HepG2 (cell line): ENCODE data around the gene SIK3. TPM values are rescaled to one million over a fixed set of nuclear protein-coding genes. Genes with fewer than 3 reads are reported as not detected.
A peak's percentile ranks its signal among the peaks of the same experiment; 100 is the strongest.

Source experiments
- ATAC-seq: fragments of 200-7000 bp; cut with Tn5 transposase; 3 replicates; pipeline ENCODE4 v1.9.1; 2020; ENCODE audit warnings: mild to moderate bottlenecking, moderate library complexity
- BruUV-seq: library from RNA; stranded (reverse); fragments of 400-500 nt; replicated peaks from 2 replicates; lab custom pipeline; 2021; lab: Mats Ljungman, UMichigan
- CTCF ChIA-PET: fragments of 300-600 bp; formaldehyde crosslinking; extraction: SDS; loops from one replicate; lab custom pipeline; 2021; ENCODE audit warnings: low total read pairs, inconsistent platforms, low intra/inter-chr PET ratio; lab: Yijun Ruan, JAX
- POLR2A ChIA-PET: fragments of 350-600 bp; sonication (Branson Sonifier 250); formaldehyde crosslinking; loops from one replicate; lab custom pipeline; 2020; ENCODE audit warnings: antibody characterized with exemption, inconsistent platforms; lab: Yijun Ruan, JAX
- DNase-seq: peaks from one replicate; pipeline ENCODE4 v3.0.0-alpha.2; 2015; ENCODE audit warnings: low spot score
- FAIRE-seq: peaks from 3 replicates; lab custom pipeline; 2011; peaks lifted over from hg19 to GRCh38; lab: Jason Lieb, UNC
- H2AFZ ChIP-seq: one replicate; pipeline ENCODE4 v1.6.1; 2011; ENCODE audit warnings: low read length, inconsistent platforms
- H3K27ac ChIP-seq: fragments of 300-600 bp; 3 replicates; pipeline ENCODE4 v1.8.0; 2011; ENCODE audit warnings: mixed run types, mild to moderate bottlenecking, mixed read lengths, low read length, inconsistent platforms; ENCODE audit not compliant: insufficient read depth; ENCODE audit errors: extremely low read length
- H3K27me3 ChIP-seq, 2 experiments: fragments of 200-600 bp in 1 of 2; 2 replicates in 1 of 2; 3 replicates in 1 of 2; pipeline versions ENCODE4 v1.6.0 to v1.8.0; 2011; ENCODE audit warnings: low read length in 2 of 2, mild to moderate bottlenecking in 2 of 2, moderate library complexity in 2 of 2, inconsistent platforms in 1 of 2; ENCODE audit not compliant: insufficient read depth in 2 of 2, control insufficient read depth in 1 of 2
- H3K36me3 ChIP-seq, 2 experiments: fragments of 200-600 bp in 1 of 2; replicated peaks in 1 of 2; 2 replicates in 1 of 2; 3 replicates in 1 of 2; pipeline versions ENCODE4 v1.5.1 to v1.8.0; 2011; ENCODE audit warnings: low read length in 2 of 2, inconsistent platforms in 1 of 2; ENCODE audit not compliant: insufficient read depth in 2 of 2, control insufficient read depth in 1 of 2
- H3K4me1 ChIP-seq: 2 replicates; pipeline ENCODE4 v1.5.1; 2012; ENCODE audit warnings: low read length, inconsistent platforms; ENCODE audit not compliant: insufficient read depth
- H3K4me2 ChIP-seq: 2 replicates; pipeline ENCODE4 v1.6.0; 2011; ENCODE audit warnings: low read depth, low read length, inconsistent platforms
- H3K4me3 ChIP-seq, 3 experiments: fragments of 200-600 bp in 1 of 3; sonication (generic), shearing (Covaris generic) in 1 of 3; replicated peaks in 1 of 3; 2 replicates each; pipeline ENCODE4 v1.5.1; 2011 to 2016; ENCODE audit warnings: low read length in 3 of 3, inconsistent platforms in 2 of 3, low read depth in 2 of 3, mild to moderate bottlenecking in 2 of 3, control low read depth in 1 of 3, mixed read lengths in 1 of 3; ENCODE audit not compliant: insufficient read depth in 1 of 3
- H3K79me2 ChIP-seq: one replicate; pipeline ENCODE4 v1.6.1; 2011; ENCODE audit warnings: low read length, inconsistent platforms; ENCODE audit not compliant: insufficient read depth
- H3K9ac ChIP-seq: 2 replicates; pipeline ENCODE4 v1.6.0; 2011; ENCODE audit warnings: mild to moderate bottlenecking, low read depth, low read length, inconsistent platforms; ENCODE audit not compliant: insufficient read depth
- H3K9me3 ChIP-seq: 2 replicates; pipeline ENCODE4 v1.5.1; 2012; ENCODE audit warnings: mild to moderate bottlenecking, low read length
- H4K20me1 ChIP-seq: 2 replicates; pipeline ENCODE4 v1.6.0; 2011; ENCODE audit warnings: inconsistent platforms, mild to moderate bottlenecking, low read length, moderate library complexity; ENCODE audit not compliant: insufficient read depth
- AGO2 ChIP-seq: fragments of 200-400 bp; formaldehyde crosslinking; optimal IDR thresholded peaks from 2 replicates; pipeline ENCODE3; 2017; ENCODE audit warnings: mild to moderate bottlenecking, low read depth, low read length, moderate library complexity
- CHD4 ChIP-seq: fragments of 200-600 bp; sonication (generic); IDR thresholded peaks from 2 replicates; pipeline ENCODE4 v1.7.0; 2017; ENCODE audit warnings: mild to moderate bottlenecking, low read length, borderline replicate concordance
- DMAP1 ChIP-seq: IDR thresholded peaks from 2 replicates; pipeline ENCODE4 v1.6.1; 2016
- DNMT3B ChIP-seq: conservative IDR thresholded peaks from 2 replicates; pipeline ENCODE4 v1.6.1; 2016; ENCODE audit warnings: missing biosample characterization, control low read depth
- HES4 ChIP-seq: sonication (generic); formaldehyde crosslinking; IDR thresholded peaks from 2 replicates; pipeline ENCODE4 v1.9.0; 2021; ENCODE audit warnings: mild to moderate bottlenecking, missing genetic modification reagents, borderline replicate concordance
- MBNL3 ChIP-seq: fragments of 250-450 bp; sonication (Bioruptor Pico); conservative IDR thresholded peaks from 2 replicates; pipeline ENCODE4 v1.8.0; 2022; ENCODE audit warnings: mild to moderate bottlenecking, inconsistent platforms
- NFE2L1 ChIP-seq: sonication (generic); formaldehyde crosslinking; IDR thresholded peaks from 2 replicates; pipeline ENCODE4 v1.4.0; 2020; ENCODE audit warnings: missing genetic modification reagents, mild to moderate bottlenecking, borderline replicate concordance
- NR2F2 ChIP-seq: IDR thresholded peaks from 2 replicates; pipeline ENCODE4 v1.6.1; 2012; ENCODE audit warnings: low read depth, inconsistent platforms, borderline replicate concordance
- REL ChIP-seq: sonication (generic); formaldehyde crosslinking; conservative IDR thresholded peaks from 2 replicates; pipeline ENCODE4 v1.8.0; 2022; ENCODE audit warnings: mild to moderate bottlenecking, missing genetic modification reagents, moderate library complexity
- TMF1 ChIP-seq: sonication (generic); formaldehyde crosslinking; IDR thresholded peaks from 2 replicates; pipeline ENCODE4 v1.8.1; 2022; ENCODE audit warnings: low read depth, missing genetic modification reagents
- U2AF1 ChIP-seq: fragments of 200-400 bp; formaldehyde crosslinking; optimal IDR thresholded peaks from 2 replicates; pipeline ENCODE3; 2017; ENCODE audit warnings: mild to moderate bottlenecking, low read depth, low read length
- ZFP36L2 ChIP-seq: sonication (generic); formaldehyde crosslinking; IDR thresholded peaks from 2 replicates; pipeline ENCODE4 v1.4.0; 2020; ENCODE audit warnings: missing genetic modification reagents
- ZNF234 ChIP-seq: sonication (generic); formaldehyde crosslinking; conservative IDR thresholded peaks from 2 replicates; pipeline ENCODE4 v1.5.1; 2020; ENCODE audit warnings: mild to moderate bottlenecking, missing genetic modification reagents
- ZNF317 ChIP-seq: sonication (generic); formaldehyde crosslinking; IDR thresholded peaks from 2 replicates; pipeline ENCODE4 v1.5.0; 2020; ENCODE audit warnings: mild to moderate bottlenecking, missing genetic modification reagents
- ZNF367 ChIP-seq: sonication (generic); formaldehyde crosslinking; IDR thresholded peaks from 2 replicates; pipeline ENCODE4 v1.4.0; 2020; ENCODE audit warnings: missing genetic modification reagents, borderline replicate concordance
- ZNF441 ChIP-seq: sonication (generic); formaldehyde crosslinking; IDR thresholded peaks from 2 replicates; pipeline ENCODE4 v1.7.0; 2021; ENCODE audit warnings: missing genetic modification reagents, borderline replicate concordance
- ZNF564 ChIP-seq: sonication (generic); formaldehyde crosslinking; IDR thresholded peaks from 2 replicates; pipeline ENCODE4 v1.8.1; 2023; ENCODE audit warnings: mild to moderate bottlenecking, missing genetic modification reagents
- ZNF761 ChIP-seq: sonication (generic); formaldehyde crosslinking; conservative IDR thresholded peaks from 2 replicates; pipeline ENCODE4 v1.4.0; 2020; ENCODE audit warnings: mild to moderate bottlenecking, missing genetic modification reagents
- WGBS: methylation state at CpG from one replicate; pipeline ENCODE4 v1.1.6; 2017; ENCODE audit warnings: low lambda C conversion rate; 5-methylcytosine and 5-hydroxymethylcytosine counted together
- in situ Hi-C: cut with HindIII; loops from 2 replicates; pipeline ENCODE4 v1.10.0; 2017; ENCODE audit warnings: low pct_unique_long_range_greater_than_20kb; ENCODE audit not compliant: extremely low pct_ligation_motif_present
- intact Hi-C: fragments of 100-400 bp; cut with micrococcal nuclease; formaldehyde crosslinking; loops from one replicate; pipeline ENCODE4 v1.10.0; 2022; ENCODE audit not compliant: unreplicated experiment
- polyA plus RNA-seq, 8 experiments: library from polyadenylated mRNA; depleted of rRNA in 3 of 8; stranded (reverse) in 7 of 8; unstranded in 1 of 8; fragments of >200 nt; fragmentation: Illumina TruSeq in 4 of 8; extraction: Trizol in 4 of 8; gene quantifications; 2 replicates each; pipeline versions ENCODE4 v1.2.1 to v1.2.3, GENCODE V29; 2011 to 2016; ENCODE audit warnings: low read depth in 4 of 8, missing spikeins in 1 of 8, mixed read lengths in 1 of 8; ENCODE audit not compliant: insufficient read depth in 1 of 8
- total RNA-seq, 5 experiments: library from RNA; depleted of rRNA; stranded (reverse); fragments of >200 nt; fragmentation: Illumina TruSeq; extraction: Trizol; gene quantifications; 2 replicates each; pipeline ENCODE4 v1.2.3, GENCODE V29; 2016; ENCODE audit warnings: low read depth in 1 of 5
- TF ChIP-seq, protein P1 (sequence below): IDR thresholded peaks from 2 replicates; pipeline ENCODE4 v1.6.1; 2012; ENCODE audit warnings: low read length, improper control_type of control experiment
- TF ChIP-seq, protein P2 (sequence below): sonication (generic); formaldehyde crosslinking; IDR thresholded peaks from 2 replicates; pipeline ENCODE4 v1.5.0; 2020; ENCODE audit warnings: mild to moderate bottlenecking, missing genetic modification reagents, borderline replicate concordance

The SIK3 gene
- total and polyA plus RNA-seq, 2 of the 13 experiments (the other 11 are each of a cell fraction or from before 2014, with no cell fraction given), result 5.7 to 9.8 TPM

DNA sequence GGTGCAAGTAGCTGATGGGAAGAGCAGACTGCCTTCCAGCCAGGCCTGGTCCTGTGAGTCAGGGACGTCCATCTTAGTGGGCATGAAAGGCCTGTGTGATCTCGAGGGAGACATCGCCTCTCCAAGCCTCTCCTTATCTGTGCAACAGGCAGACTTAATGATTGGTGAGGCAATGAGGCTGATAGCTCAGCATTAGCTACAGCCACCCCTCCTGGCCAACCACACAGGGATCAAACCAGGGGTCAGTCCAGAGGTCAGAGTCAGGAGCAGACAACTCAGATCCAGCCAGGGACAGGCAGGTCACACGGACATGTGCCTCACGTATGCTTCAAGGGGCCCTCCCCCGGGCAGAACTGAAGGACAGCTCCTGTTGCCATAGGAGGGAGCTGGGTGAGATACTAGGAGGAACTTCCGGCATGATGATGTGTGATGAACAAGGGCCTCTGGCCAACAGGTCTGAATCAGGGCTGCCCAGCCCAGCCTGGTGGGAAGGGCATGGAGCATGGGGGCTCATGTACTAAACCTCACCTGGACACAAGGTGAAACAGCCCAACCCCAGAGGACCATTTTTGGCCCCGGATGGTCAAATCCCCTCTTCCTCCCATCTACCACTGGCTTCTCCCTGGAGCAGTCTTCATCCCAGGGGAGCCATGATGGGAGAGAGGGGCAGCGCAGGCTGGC, 271.3 kb downstream of the SIK3 start:
- intact Hi-C loops (no loop called here), in situ Hi-C loops (no loop called here)
- peaks cover 16% of the 10 kb centered on the region for H3K79me2 ChIP-seq
- FAIRE-seq (peak; percentile 97), ATAC-seq (peak; percentile 49), DNase-seq (peak; percentile 85)
- H3K4me3 ChIP-seq, result peak overlapping the region in 1 of 3 experiments; percentile 59; a peak in 2 of 6 replicates
- ChIA-PET POLR2A (interaction anchor here (1.2 to 18.4 kb wide), 7 partner anchors 11 to 318 kb away, joined by 3 to 1365 read pairs (median 105); partner anchors contain the start of genes APOA1, APOA5, BUD13 and ZPR1), CTCF (interaction anchor here (3.1 kb wide), 1 partner anchor 36 kb away, joined by 21 read pairs; the partner anchor contains the start of gene APOA5)
- H3K27ac ChIP-seq, result peak overlapping the region; percentile 85
- H3K27me3 ChIP-seq, result no peaks in the 10 kb centered on the region
- H3K9ac ChIP-seq, result peak overlapping the region; percentile 60
- H3K4me1 ChIP-seq, result peaks cover 93% of the 10 kb centered on the region
- no peak overlapping the region for H2AFZ ChIP-seq
- H3K36me3 ChIP-seq, result no peaks in the 10 kb centered on the region
- no peaks in the 10 kb centered on the region for H3K9me3 ChIP-seq
- H4K20me1 ChIP-seq, result no peaks in the 10 kb centered on the region
- H3K4me2 ChIP-seq, result peak overlapping the region; percentile 81
- WGBS, result 10% methylated on average over 2 of the region's 9 CpGs
- BruUV-seq, result no TSS peak
- no peak for TF ChIP-seq HES4 (CRISPR knock-in tag)
- TF ChIP-seq CHD4, result 0 out of 2 replicates have a peak, but pooled peaks have one; percentile 3
- TF ChIP-seq MBNL3 (CRISPR knock-in tag), result no peak
- no peak; the same call in 1 of the 2 replicates for TF ChIP-seq ZNF564 (CRISPR knock-in tag)
- peak; percentile 69; the same call in 1 of the 2 replicates for TF ChIP-seq REL
- TF ChIP-seq ZNF234 (CRISPR knock-in tag), result no peak
- TF ChIP-seq NR2F2, result no peak
- no peak for TF ChIP-seq U2AF1
- TF ChIP-seq ZFP36L2 (CRISPR knock-in tag), result no peak
- no peak; the same call in 1 of the 2 replicates for TF ChIP-seq DMAP1
- TF ChIP-seq, protein P1, sequence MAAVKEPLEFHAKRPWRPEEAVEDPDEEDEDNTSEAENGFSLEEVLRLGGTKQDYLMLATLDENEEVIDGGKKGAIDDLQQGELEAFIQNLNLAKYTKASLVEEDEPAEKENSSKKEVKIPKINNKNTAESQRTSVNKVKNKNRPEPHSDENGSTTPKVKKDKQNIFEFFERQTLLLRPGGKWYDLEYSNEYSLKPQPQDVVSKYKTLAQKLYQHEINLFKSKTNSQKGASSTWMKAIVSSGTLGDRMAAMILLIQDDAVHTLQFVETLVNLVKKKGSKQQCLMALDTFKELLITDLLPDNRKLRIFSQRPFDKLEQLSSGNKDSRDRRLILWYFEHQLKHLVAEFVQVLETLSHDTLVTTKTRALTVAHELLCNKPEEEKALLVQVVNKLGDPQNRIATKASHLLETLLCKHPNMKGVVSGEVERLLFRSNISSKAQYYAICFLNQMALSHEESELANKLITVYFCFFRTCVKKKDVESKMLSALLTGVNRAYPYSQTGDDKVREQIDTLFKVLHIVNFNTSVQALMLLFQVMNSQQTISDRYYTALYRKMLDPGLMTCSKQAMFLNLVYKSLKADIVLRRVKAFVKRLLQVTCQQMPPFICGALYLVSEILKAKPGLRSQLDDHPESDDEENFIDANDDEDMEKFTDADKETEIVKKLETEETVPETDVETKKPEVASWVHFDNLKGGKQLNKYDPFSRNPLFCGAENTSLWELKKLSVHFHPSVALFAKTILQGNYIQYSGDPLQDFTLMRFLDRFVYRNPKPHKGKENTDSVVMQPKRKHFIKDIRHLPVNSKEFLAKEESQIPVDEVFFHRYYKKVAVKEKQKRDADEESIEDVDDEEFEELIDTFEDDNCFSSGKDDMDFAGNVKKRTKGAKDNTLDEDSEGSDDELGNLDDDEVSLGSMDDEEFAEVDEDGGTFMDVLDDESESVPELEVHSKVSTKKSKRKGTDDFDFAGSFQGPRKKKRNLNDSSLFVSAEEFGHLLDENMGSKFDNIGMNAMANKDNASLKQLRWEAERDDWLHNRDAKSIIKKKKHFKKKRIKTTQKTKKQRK, result no peak
- TF ChIP-seq ZNF317 (CRISPR knock-in tag), result peak; percentile 84
- TF ChIP-seq TMF1 (CRISPR knock-in tag), result no peak
- TF ChIP-seq NFE2L1 (CRISPR knock-in tag), result no peak; the same call in 1 of the 2 replicates
- no peak for TF ChIP-seq DNMT3B
- no peak for TF ChIP-seq ZNF761 (CRISPR knock-in tag)
- TF ChIP-seq ZNF367 (CRISPR knock-in tag), result 0 out of 2 replicates have a peak, but pooled peaks have one; percentile 82
- TF ChIP-seq, protein P2, sequence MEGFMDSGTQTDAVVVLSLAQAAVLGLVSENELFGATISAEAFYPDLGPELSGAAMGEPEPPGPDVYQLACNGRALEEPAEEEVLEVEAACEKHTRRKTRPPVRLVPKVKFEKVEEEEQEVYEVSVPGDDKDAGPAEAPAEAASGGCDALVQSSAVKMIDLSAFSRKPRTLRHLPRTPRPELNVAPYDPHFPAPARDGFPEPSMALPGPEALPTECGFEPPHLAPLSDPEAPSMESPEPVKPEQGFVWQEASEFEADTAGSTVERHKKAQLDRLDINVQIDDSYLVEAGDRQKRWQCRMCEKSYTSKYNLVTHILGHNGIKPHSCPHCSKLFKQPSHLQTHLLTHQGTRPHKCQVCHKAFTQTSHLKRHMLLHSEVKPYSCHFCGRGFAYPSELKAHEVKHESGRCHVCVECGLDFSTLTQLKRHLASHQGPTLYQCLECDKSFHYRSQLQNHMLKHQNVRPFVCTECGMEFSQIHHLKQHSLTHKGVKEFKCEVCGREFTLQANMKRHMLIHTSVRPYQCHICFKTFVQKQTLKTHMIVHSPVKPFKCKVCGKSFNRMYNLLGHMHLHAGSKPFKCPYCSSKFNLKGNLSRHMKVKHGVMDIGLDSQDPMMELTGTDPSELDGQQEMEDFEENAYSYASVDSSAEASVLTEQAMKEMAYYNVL (CRISPR knock-in tag), result peak; percentile 95
- TF ChIP-seq AGO2, result no peak
- peak; percentile 82; the same call in 1 of the 2 replicates for TF ChIP-seq ZNF441 (CRISPR knock-in tag)
